Hepatocyte (in vitro differentiated cells): ENCODE results near the gene FAM20A. TPM values are rescaled to one million over a fixed set of nuclear protein-coding genes. Genes with fewer than 3 reads are reported as not detected.
A peak's percentile ranks its signal among the peaks of the same experiment; 100 is the strongest.

Experiments
- DNase-seq: peaks from one replicate; pipeline ENCODE4 v3.0.0-alpha.2; 2016; ENCODE audit warnings: low spot score
- H2AFZ ChIP-seq: fragments of 200-600 bp; sonication (generic); 2 replicates; pipeline ENCODE4 v1.6.0; 2016; ENCODE audit warnings: antibody characterized with exemption, mild to moderate bottlenecking
- H3K27ac ChIP-seq: fragments of 200-600 bp; sonication (generic); 2 replicates; pipeline ENCODE4 v1.5.1; 2016; ENCODE audit warnings: mild to moderate bottlenecking
- H3K27me3 ChIP-seq: fragments of 200-600 bp; sonication (generic); 2 replicates; pipeline ENCODE4 v1.6.1; 2016
- H3K36me3 ChIP-seq: fragments of 200-600 bp; sonication (generic); replicated peaks from 2 replicates; pipeline ENCODE4 v1.5.1; 2016; ENCODE audit warnings: low read depth; ENCODE audit not compliant: insufficient read depth
- H3K4me1 ChIP-seq: fragments of 200-600 bp; sonication (generic); 2 replicates; pipeline ENCODE4 v1.5.1; 2016; ENCODE audit warnings: mild to moderate bottlenecking, moderate library complexity; ENCODE audit not compliant: insufficient read depth
- H3K4me2 ChIP-seq: fragments of 200-600 bp; sonication (generic); 2 replicates; pipeline ENCODE4 v1.6.0; 2016
- H3K4me3 ChIP-seq: fragments of 200-600 bp; sonication (generic); 2 replicates; pipeline ENCODE4 v1.5.1; 2016; ENCODE audit warnings: mild to moderate bottlenecking
- H3K79me2 ChIP-seq: fragments of 200-600 bp; sonication (generic); 2 replicates; pipeline ENCODE4 v1.6.0; 2017; ENCODE audit warnings: mild to moderate bottlenecking
- H3K9me2 ChIP-seq: fragments of 200-600 bp; sonication (generic); replicated peaks from 2 replicates; pipeline ENCODE4 v1.6.0; 2017; ENCODE audit warnings: mild to moderate bottlenecking; ENCODE audit not compliant: insufficient read depth
- H3K9me3 ChIP-seq: fragments of 200-600 bp; sonication (generic); 2 replicates; pipeline ENCODE4 v1.5.1; 2016; ENCODE audit warnings: low read depth, mild to moderate bottlenecking
- H4K20me1 ChIP-seq: fragments of 200-600 bp; sonication (generic); 2 replicates; pipeline ENCODE4 v1.6.0; 2016; ENCODE audit warnings: mild to moderate bottlenecking; ENCODE audit not compliant: insufficient read depth, poor library complexity, severe bottlenecking
- EZH2 ChIP-seq: fragments of 200-600 bp; sonication (generic); IDR thresholded peaks from 2 replicates; pipeline ENCODE4 v1.6.1; 2016; ENCODE audit warnings: antibody characterized with exemption, mild to moderate bottlenecking, borderline replicate concordance
- EZH2phosphoT487 ChIP-seq: fragments of 200-600 bp; sonication (generic); IDR thresholded peaks from one replicate; pipeline ENCODE4 v1.6.1; 2018; ENCODE audit warnings: antibody characterized with exemption, mild to moderate bottlenecking, low read depth, moderate library complexity; ENCODE audit not compliant: unreplicated experiment, severe bottlenecking
- WGBS: methylation state at CpG from one replicate; pipeline ENCODE4 v1.1.6; 2016; ENCODE audit warnings: low lambda C conversion rate; ENCODE audit errors: missing lambda C conversion rate; 5-methylcytosine and 5-hydroxymethylcytosine counted together
- polyA plus RNA-seq: library from polyadenylated mRNA; unstranded; fragments of >200 nt; fragmentation: Nextera tagmentation; extraction: Ambion mirVana; gene quantifications from 2 replicates; pipeline ENCODE4 v1.2.1, GENCODE V29; 2016
- total RNA-seq: library from RNA; depleted of rRNA; stranded (reverse); fragments of >200 nt; gene quantifications from 2 replicates; pipeline ENCODE4 v1.2.3, GENCODE V29; 2014
- TF ChIP-seq, protein P1 (sequence below): fragments of 200-600 bp; sonication (generic); IDR thresholded peaks from 2 replicates; pipeline ENCODE4 v1.5.1; 2016; ENCODE audit warnings: antibody characterized with exemption, mild to moderate bottlenecking; ENCODE audit not compliant: poor library complexity

FAM20A gene
- total and polyA plus RNA-seq, 2 experiments from 2014 or later = 19.9 to 39.7 TPM

DNA sequence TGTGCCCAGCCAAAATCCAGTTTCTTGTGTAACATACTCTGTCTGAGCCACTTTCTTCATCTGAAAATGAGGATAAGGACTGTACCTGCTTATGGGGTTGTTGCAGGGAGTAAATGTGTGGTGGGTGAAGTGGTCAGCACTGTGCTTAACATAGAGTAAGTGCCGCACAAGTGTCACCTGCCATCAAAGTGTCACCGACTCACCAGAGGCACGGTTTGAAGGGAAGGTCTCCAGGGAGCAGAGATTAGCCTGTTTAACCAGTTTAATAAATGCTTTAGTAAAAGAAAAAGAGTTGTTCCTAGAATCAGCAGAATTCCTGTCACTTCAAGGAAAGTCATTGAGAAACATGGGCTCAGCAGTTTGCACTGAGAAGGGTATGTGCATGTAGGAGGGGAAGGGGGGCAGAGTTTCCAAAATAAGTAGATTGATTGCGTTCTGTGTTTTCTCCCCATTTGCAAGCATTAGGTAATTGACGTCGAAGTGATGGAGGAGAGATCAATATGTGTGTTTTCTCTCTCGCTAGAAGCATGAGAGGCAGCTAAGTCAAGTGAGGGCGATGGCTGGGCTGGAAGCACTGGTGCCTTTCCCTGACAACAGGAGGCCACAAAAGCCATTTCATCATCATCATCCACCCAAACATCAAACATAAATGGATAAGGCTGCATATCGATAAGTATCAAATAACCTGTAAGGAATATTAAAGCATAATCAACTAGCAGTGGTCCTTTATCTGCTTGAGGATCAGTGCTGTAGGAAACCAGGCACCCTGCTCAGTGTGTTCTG is 19.1 kb downstream of the FAM20A start:
- Histone ChIP-seq H3K4me1 (peaks cover 8% of the 10 kb centered on the region), H3K79me2 (no peaks in the 10 kb centered on the region), H2AFZ (no peak overlapping the region), H3K4me2 (no peak overlapping the region), H3K27ac (no peak overlapping the region), H3K9me3 (no peaks in the 10 kb centered on the region), H3K27me3 (no peaks in the 10 kb centered on the region), H3K36me3 (no peaks in the 10 kb centered on the region), H3K9me2 (no peaks in the 10 kb centered on the region), H3K4me3 (no peak overlapping the region), H4K20me1 (no peaks in the 10 kb centered on the region)
- WGBS = 75% methylated on average over 9 of the region's 9 CpGs
- TF ChIP-seq, protein P1, sequence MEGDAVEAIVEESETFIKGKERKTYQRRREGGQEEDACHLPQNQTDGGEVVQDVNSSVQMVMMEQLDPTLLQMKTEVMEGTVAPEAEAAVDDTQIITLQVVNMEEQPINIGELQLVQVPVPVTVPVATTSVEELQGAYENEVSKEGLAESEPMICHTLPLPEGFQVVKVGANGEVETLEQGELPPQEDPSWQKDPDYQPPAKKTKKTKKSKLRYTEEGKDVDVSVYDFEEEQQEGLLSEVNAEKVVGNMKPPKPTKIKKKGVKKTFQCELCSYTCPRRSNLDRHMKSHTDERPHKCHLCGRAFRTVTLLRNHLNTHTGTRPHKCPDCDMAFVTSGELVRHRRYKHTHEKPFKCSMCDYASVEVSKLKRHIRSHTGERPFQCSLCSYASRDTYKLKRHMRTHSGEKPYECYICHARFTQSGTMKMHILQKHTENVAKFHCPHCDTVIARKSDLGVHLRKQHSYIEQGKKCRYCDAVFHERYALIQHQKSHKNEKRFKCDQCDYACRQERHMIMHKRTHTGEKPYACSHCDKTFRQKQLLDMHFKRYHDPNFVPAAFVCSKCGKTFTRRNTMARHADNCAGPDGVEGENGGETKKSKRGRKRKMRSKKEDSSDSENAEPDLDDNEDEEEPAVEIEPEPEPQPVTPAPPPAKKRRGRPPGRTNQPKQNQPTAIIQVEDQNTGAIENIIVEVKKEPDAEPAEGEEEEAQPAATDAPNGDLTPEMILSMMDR = no peak
- TF ChIP-seq EZH2phosphoT487 (no peak), EZH2 (no peak)
- no peak for DNase-seq

DNA sequence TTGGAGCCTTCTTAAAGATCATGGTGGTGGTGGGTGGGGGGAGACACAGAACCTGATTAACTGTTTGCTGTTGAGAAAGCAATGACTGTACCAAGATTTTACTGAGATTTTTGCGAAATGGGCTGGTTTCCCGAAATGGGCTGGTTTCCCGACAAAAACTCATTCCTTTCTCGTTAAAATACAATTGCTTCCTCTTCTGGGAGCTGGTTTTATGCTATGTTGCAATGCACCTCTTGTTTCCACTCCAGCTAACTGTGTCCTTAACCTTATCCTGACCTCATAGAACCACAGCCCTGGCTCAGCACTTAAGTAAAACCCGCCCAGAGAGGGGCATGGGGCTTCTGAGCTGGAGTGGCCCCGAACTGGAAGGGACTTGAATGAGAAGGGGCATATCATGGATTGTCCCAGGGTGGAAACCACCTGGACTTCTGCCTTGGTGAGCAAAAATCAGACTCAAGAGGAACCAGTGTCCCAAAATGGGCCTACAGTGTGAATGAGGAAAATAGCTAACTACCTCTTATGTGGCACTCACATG is 20.9 kb downstream of the FAM20A start:
- Histone ChIP-seq H3K9me2 (no peaks in the 10 kb centered on the region), H2AFZ (no peak overlapping the region), H3K79me2 (no peaks in the 10 kb centered on the region), H3K27me3 (no peaks in the 10 kb centered on the region), H3K4me2 (no peak overlapping the region), H3K4me1 (peaks cover 4% of the 10 kb centered on the region), H4K20me1 (no peaks in the 10 kb centered on the region), H3K4me3 (no peak overlapping the region), H3K36me3 (no peaks in the 10 kb centered on the region), H3K27ac (peak overlapping the region; percentile 40), H3K9me3 (no peaks in the 10 kb centered on the region)
- WGBS = 74% methylated on average over 6 of the region's 6 CpGs
- TF ChIP-seq, protein P1 = no peak
- no peak for TF ChIP-seq EZH2
- no peak for TF ChIP-seq EZH2phosphoT487
- no peak for DNase-seq

DNA sequence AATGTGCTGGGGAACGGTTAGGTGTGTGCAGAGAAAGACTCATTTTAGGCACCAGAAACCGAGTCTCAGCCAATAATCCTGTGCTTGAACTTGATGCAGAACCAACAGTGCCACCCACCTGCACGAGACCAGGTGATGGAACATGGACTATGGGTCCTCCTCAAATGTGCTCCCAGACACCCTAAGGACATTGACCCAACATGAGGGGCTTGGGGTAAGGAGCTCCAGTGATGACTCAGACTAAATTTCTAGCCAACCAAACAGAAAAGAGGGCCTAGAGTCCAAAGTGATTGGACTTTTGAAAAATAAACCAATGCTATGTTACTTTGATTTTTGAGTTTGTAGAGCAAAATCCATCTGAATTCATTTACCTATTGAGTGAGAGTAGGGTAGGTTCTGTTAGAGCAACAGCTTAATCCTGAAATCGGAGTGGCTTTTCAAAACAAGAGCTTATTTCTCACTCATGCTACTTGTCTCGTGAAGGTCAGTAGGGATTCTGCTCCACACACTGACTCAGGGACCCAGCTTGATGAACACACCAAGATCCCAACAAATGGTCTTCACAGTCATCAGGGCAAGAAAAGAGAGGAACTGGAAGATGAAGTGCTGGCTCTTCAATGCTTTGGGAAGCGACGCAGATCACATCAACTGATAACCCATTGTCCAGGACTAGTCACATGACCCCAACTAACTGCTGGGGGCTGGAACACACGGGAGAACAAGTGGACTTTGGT is 21.8 kb downstream of the FAM20A start:
- Histone ChIP-seq H3K4me1 (no peaks in the 10 kb centered on the region), H3K4me2 (no peak overlapping the region), H3K27me3 (no peaks in the 10 kb centered on the region), H3K4me3 (no peak overlapping the region), H3K36me3 (no peaks in the 10 kb centered on the region), H2AFZ (no peak overlapping the region), H3K9me3 (no peaks in the 10 kb centered on the region), H3K27ac (no peak overlapping the region), H3K9me2 (no peaks in the 10 kb centered on the region), H3K79me2 (no peaks in the 10 kb centered on the region), H4K20me1 (no peaks in the 10 kb centered on the region)
- no peak for DNase-seq
- 82% methylated on average over 8 of the region's 8 CpGs for WGBS
- no peak for TF ChIP-seq EZH2

DNA sequence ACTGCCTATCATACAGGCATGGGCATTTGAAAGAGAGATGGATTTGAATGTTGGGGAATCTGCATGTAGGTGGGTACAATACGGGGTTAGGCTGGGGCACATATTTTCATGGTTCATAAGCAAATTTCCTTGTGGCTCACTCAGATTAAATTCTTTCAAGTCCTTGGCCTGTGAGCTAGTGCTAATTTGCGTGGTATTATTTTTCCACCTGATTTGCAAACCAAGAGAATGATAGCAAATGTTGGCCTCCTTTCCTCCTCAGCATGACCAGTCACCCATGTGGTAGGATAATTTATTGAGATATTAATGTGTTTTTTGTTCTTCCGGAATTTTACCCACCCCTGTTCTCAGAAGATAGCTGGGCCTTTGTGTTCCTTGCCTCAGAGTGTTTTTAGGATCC is 22.9 kb downstream of the FAM20A start:
- H3K9me3 ChIP-seq = no peaks in the 10 kb centered on the region
- no peaks in the 10 kb centered on the region for H3K4me1 ChIP-seq
- no peaks in the 10 kb centered on the region for H3K27me3 ChIP-seq
- no peak overlapping the region for H2AFZ ChIP-seq
- 94% methylated on average over 3 of the region's 3 CpGs for WGBS
- H3K36me3 ChIP-seq = no peaks in the 10 kb centered on the region
- H3K9me2 ChIP-seq = no peaks in the 10 kb centered on the region
- H3K79me2 ChIP-seq = no peaks in the 10 kb centered on the region
- H3K4me2 ChIP-seq = no peak overlapping the region
- no peak overlapping the region for H3K4me3 ChIP-seq
- no peak for DNase-seq
- H4K20me1 ChIP-seq = no peaks in the 10 kb centered on the region
- H3K27ac ChIP-seq = no peak overlapping the region
- TF ChIP-seq EZH2phosphoT487 (no peak), EZH2 (no peak)
- TF ChIP-seq, protein P1 = no peak
